22Rv1 (cell line): ENCODE results near the gene INSL6.

Experiments used
- ZFX ChIP-seq: fragments of 450-650 bp; IDR thresholded peaks from 2 replicates; pipeline ENCODE4 v1.6.1; 2017; ENCODE audit warnings: antibody characterized with exemption, borderline replicate concordance
- TF ChIP-seq, protein P1 (sequence below): fragments of 450-650 bp; IDR thresholded peaks from 2 replicates; pipeline ENCODE4 v1.5.1; 2017; ENCODE audit warnings: mild to moderate bottlenecking

DNA sequence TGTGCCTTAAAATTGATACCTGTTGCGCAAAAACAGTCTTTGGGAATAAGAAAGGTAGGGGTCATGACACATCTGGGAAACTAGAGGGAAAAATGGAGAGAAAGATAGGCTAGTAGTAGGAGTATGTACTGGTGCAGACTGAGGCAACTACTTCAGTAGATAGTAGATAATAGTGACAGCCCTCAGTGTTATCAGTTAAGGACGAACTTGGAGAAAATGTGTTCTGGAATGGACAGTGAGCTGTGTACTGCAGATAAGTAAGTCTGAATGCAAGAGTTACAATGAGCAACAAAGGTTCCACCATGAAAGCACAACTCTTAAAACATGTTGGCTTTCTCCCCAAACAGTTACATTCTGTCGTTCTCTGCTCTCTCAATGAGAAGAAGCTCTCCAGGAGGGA, 6.5 kb upstream of the INSL6 start:
- TF ChIP-seq, protein P1, sequence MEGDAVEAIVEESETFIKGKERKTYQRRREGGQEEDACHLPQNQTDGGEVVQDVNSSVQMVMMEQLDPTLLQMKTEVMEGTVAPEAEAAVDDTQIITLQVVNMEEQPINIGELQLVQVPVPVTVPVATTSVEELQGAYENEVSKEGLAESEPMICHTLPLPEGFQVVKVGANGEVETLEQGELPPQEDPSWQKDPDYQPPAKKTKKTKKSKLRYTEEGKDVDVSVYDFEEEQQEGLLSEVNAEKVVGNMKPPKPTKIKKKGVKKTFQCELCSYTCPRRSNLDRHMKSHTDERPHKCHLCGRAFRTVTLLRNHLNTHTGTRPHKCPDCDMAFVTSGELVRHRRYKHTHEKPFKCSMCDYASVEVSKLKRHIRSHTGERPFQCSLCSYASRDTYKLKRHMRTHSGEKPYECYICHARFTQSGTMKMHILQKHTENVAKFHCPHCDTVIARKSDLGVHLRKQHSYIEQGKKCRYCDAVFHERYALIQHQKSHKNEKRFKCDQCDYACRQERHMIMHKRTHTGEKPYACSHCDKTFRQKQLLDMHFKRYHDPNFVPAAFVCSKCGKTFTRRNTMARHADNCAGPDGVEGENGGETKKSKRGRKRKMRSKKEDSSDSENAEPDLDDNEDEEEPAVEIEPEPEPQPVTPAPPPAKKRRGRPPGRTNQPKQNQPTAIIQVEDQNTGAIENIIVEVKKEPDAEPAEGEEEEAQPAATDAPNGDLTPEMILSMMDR, result no peak
- TF ChIP-seq ZFX, result no peak
